GM12891 (cell line): Measurements from ENCODE around the gene SAA2.
"Not testable (repeated sequence)": the region's sequence is repeated elsewhere in the genome, so short reads cannot be mapped to it uniquely, and the experiment has no call there.

Source experiments
- POLR2A ChIP-seq: IDR thresholded peaks from 2 replicates; pipeline ENCODE4 v1.6.1; 2011; ENCODE audit warnings: low read depth, low read length, control low read depth
- POLR2AphosphoS5 ChIP-seq: IDR thresholded peaks from 2 replicates; pipeline ENCODE4 v1.6.1; 2011; ENCODE audit warnings: low read depth, low read length, control low read depth
- SPI1 ChIP-seq: IDR thresholded peaks from 2 replicates; pipeline ENCODE4 v1.6.1; 2011; ENCODE audit warnings: low read depth, low read length, control low read depth
- TAF1 ChIP-seq: IDR thresholded peaks from 2 replicates; pipeline ENCODE4 v1.6.1; 2011; ENCODE audit warnings: low read depth, low read length, control low read depth

DNA sequence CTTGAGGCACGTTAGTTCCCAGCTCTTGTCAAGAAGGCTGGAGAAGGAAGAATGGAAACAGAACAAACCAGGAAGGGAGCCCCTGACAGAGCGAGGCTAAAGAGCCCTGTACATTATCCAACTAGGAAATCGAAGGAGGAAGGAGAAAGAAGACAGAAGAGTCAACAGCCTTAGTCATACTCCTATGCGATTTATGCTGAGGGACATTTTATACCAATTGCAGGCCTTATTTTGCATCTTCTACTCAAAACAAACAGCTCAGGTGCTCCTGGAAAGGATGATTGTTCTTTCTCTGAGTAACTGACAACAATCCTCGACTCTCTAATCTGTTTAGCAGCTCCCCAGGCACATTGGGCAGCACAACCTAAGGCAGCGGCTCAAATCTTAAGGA, 1.3 kb downstream of the SAA2 start:
- TF ChIP-seq POLR2A, POLR2AphosphoS5, SPI1, TAF1: not testable (repeated sequence)
